DND-41 (cell line): ENCODE results near the gene CPN1.

Experiments used
- ATAC-seq: fragments of 200-7000 bp; cut with Tn5 transposase; 3 replicates; pipeline ENCODE4 v1.9.1; 2021; ENCODE audit warnings: low read depth; ENCODE audit not compliant: insufficient read depth
- DNase-seq: peaks from one replicate; pipeline ENCODE4 v3.0.0-alpha.2; 2020
- H2AFZ ChIP-seq: 2 replicates; pipeline ENCODE4 v1.6.0; 2012; ENCODE audit warnings: low read depth, low read length
- H3K27ac ChIP-seq: 2 replicates; pipeline ENCODE4 v1.5.1; 2012; ENCODE audit warnings: low read length, inconsistent platforms
- H3K27me3 ChIP-seq: fragments of 200-600 bp; sonication (generic); 2 replicates; pipeline ENCODE4 v1.6.0; 2012; ENCODE audit warnings: low read length, mild to moderate bottlenecking, inconsistent platforms; ENCODE audit not compliant: insufficient read depth, poor library complexity
- H3K36me3 ChIP-seq: 2 replicates; pipeline ENCODE4 v1.5.1; 2012; ENCODE audit warnings: low read length, inconsistent platforms; ENCODE audit not compliant: insufficient read depth
- H3K4me1 ChIP-seq: 2 replicates; pipeline ENCODE4 v1.5.1; 2012; ENCODE audit warnings: mild to moderate bottlenecking, low read length; ENCODE audit not compliant: insufficient read depth
- H3K4me2 ChIP-seq: 2 replicates; pipeline ENCODE4 v1.6.0; 2012; ENCODE audit warnings: mild to moderate bottlenecking, moderate library complexity, low read length, inconsistent platforms; ENCODE audit not compliant: insufficient read depth
- H3K4me3 ChIP-seq, 2 experiments: fragments of 200-600 bp in 1 of 2; shearing (Covaris generic) in 1 of 2; 2 replicates each; pipeline ENCODE4 v1.5.1; 2012 to 2016; ENCODE audit warnings: inconsistent platforms in 2 of 2, low read length in 2 of 2, mild to moderate bottlenecking in 2 of 2, low read depth in 1 of 2, moderate library complexity in 1 of 2
- H3K79me2 ChIP-seq: 2 replicates; pipeline ENCODE4 v1.6.0; 2012; ENCODE audit warnings: low read length, inconsistent platforms; ENCODE audit not compliant: insufficient read depth
- H3K9ac ChIP-seq: 2 replicates; pipeline ENCODE4 v1.6.0; 2012; ENCODE audit warnings: low read depth, mild to moderate bottlenecking, inconsistent platforms, low read length, moderate library complexity
- H3K9me3 ChIP-seq: 2 replicates; pipeline ENCODE4 v1.5.1; 2012; ENCODE audit warnings: low read length, moderate library complexity, mild to moderate bottlenecking, inconsistent platforms; ENCODE audit not compliant: insufficient read depth, severe bottlenecking
- H4K20me1 ChIP-seq: 2 replicates; pipeline ENCODE4 v1.6.0; 2012; ENCODE audit warnings: low read length; ENCODE audit not compliant: insufficient read depth
- CTCF ChIP-seq: IDR thresholded peaks from 2 replicates; pipeline ENCODE4 v1.5.1; 2012; ENCODE audit warnings: borderline replicate concordance, low read length, moderate library complexity, mild to moderate bottlenecking; ENCODE audit not compliant: poor library complexity, severe bottlenecking; ENCODE audit errors: extremely low read depth
- EZH2 ChIP-seq: IDR thresholded peaks from 3 replicates; pipeline ENCODE4 v1.6.1; 2012; ENCODE audit warnings: borderline replicate concordance, low read depth, mild to moderate bottlenecking, moderate library complexity, low read length, inconsistent platforms; ENCODE audit not compliant: severe bottlenecking

The CPN1 gene

GRCh38 chr10:100033766-100034418 is 47.8 kb downstream of the CPN1 start:
- Histone ChIP-seq H3K9ac (no peak overlapping the region), H3K9me3 (no peaks in the 10 kb centered on the region), H3K4me1 (no peaks in the 10 kb centered on the region), H3K79me2 (no peaks in the 10 kb centered on the region), H3K27ac (no peak overlapping the region), H4K20me1 (no peaks in the 10 kb centered on the region), H3K27me3 (peaks cover under 1% of the 10 kb centered on the region), H3K36me3 (no peaks in the 10 kb centered on the region), H3K4me3 (no peak overlapping the region), H3K4me2 (no peak overlapping the region), H2AFZ (no peak overlapping the region)
- TF ChIP-seq CTCF (no peak), EZH2 (no peak)
- ATAC-seq (no peak), DNase-seq (no peak)

- H3K9ac ChIP-seq, result no peak overlapping the region
- no peak overlapping the region for H3K27ac ChIP-seq
- no peak for ATAC-seq
- H3K27me3 ChIP-seq, result no peaks in the 10 kb centered on the region
- TF ChIP-seq CTCF (no peak), EZH2 (no peak)
- no peaks in the 10 kb centered on the region for H3K79me2 ChIP-seq
- no peaks in the 10 kb centered on the region for H3K4me1 ChIP-seq
- DNase-seq, result no peak
- H3K4me2 ChIP-seq, result no peak overlapping the region
- no peaks in the 10 kb centered on the region for H3K36me3 ChIP-seq
- H4K20me1 ChIP-seq, result no peaks in the 10 kb centered on the region
- peaks cover 13% of the 10 kb centered on the region for H3K9me3 ChIP-seq
- H3K4me3 ChIP-seq, result no peak overlapping the region
- H2AFZ ChIP-seq, result no peak overlapping the region
These were observed 54.3 kb downstream of the CPN1 start for GRCh38 chr10:100027416-100027815.

- no peak for DNase-seq
- no peak overlapping the region for H2AFZ ChIP-seq
- H3K4me1 ChIP-seq, result no peaks in the 10 kb centered on the region
- H3K4me3 ChIP-seq, result no peak overlapping the region
- no peak overlapping the region for H3K9ac ChIP-seq
- TF ChIP-seq EZH2 (no peak), CTCF (no peak)
- no peaks in the 10 kb centered on the region for H4K20me1 ChIP-seq
- ATAC-seq, result no peak
- H3K9me3 ChIP-seq, result peaks cover 13% of the 10 kb centered on the region
- no peaks in the 10 kb centered on the region for H3K27me3 ChIP-seq
- H3K4me2 ChIP-seq, result no peak overlapping the region
- H3K36me3 ChIP-seq, result no peaks in the 10 kb centered on the region
- no peak overlapping the region for H3K27ac ChIP-seq
- no peaks in the 10 kb centered on the region for H3K79me2 ChIP-seq
These were observed 56.1 kb downstream of the CPN1 start for GRCh38 chr10:100025576-100025975.

GRCh38 chr10:100024748-100025147 is 56.9 kb downstream of the CPN1 start:
- peaks cover 13% of the 10 kb centered on the region for H3K9me3 ChIP-seq
- TF ChIP-seq EZH2, result no peak
- TF ChIP-seq CTCF, result no peak
- no peak overlapping the region for H2AFZ ChIP-seq
- H3K4me2 ChIP-seq, result no peak overlapping the region
- H4K20me1 ChIP-seq, result no peaks in the 10 kb centered on the region
- no peak for ATAC-seq
- no peaks in the 10 kb centered on the region for H3K36me3 ChIP-seq
- H3K4me3 ChIP-seq, result no peak overlapping the region
- no peaks in the 10 kb centered on the region for H3K79me2 ChIP-seq
- H3K27ac ChIP-seq, result no peak overlapping the region
- H3K9ac ChIP-seq, result no peak overlapping the region
- H3K4me1 ChIP-seq, result no peaks in the 10 kb centered on the region
- peaks cover 6% of the 10 kb centered on the region for H3K27me3 ChIP-seq
- no peak for DNase-seq
